SK-N-SH treated with all-trans-retinoic acid at 6 μM for 48 hours (cell line): Measurements from ENCODE around the gene CYBA.
A peak's percentile ranks its signal among the peaks of the same experiment; 100 is the strongest.

Experiments
- ATAC-seq: fragments of 200-7000 bp; cut with Tn5 transposase; 3 replicates; pipeline ENCODE4 v1.9.1; 2020; ENCODE audit warnings: mild to moderate bottlenecking, moderate library complexity
- ARNTL ChIP-seq: fragments of 450-650 bp; formaldehyde crosslinking; IDR thresholded peaks from 2 replicates; pipeline ENCODE4 v1.5.0; 2020; ENCODE audit warnings: low read depth, mild to moderate bottlenecking, moderate library complexity, borderline replicate concordance
- BACH2 ChIP-seq: fragments of 250-450 bp; sonication (Bioruptor Pico); IDR thresholded peaks from 2 replicates; pipeline ENCODE4 v1.9.0; 2021; ENCODE audit warnings: mild to moderate bottlenecking, borderline replicate concordance
- CREB5 ChIP-seq: fragments of 250-450 bp; sonication (Bioruptor Pico); IDR thresholded peaks from 2 replicates; pipeline ENCODE4 v1.5.1; 2020; ENCODE audit warnings: low read depth, mild to moderate bottlenecking, moderate library complexity
- CSDC2 ChIP-seq: fragments of 250-450 bp; sonication (Bioruptor Pico); IDR thresholded peaks from 2 replicates; pipeline ENCODE4 v1.5.0; 2020; ENCODE audit warnings: mild to moderate bottlenecking, moderate library complexity
- CSRNP3 ChIP-seq: fragments of 250-450 bp; sonication (Bioruptor Pico); IDR thresholded peaks from 2 replicates; pipeline ENCODE4 v1.5.1; 2021; ENCODE audit warnings: mild to moderate bottlenecking, moderate library complexity
- ESRRG ChIP-seq: fragments of 250-450 bp; sonication (Bioruptor Pico); IDR thresholded peaks from 2 replicates; pipeline ENCODE4 v1.6.1; 2021; ENCODE audit warnings: mild to moderate bottlenecking
- GLIS3 ChIP-seq: fragments of 250-450 bp; sonication (Bioruptor Pico); IDR thresholded peaks from 2 replicates; pipeline ENCODE4 v1.5.0; 2020; ENCODE audit warnings: mild to moderate bottlenecking, moderate library complexity
- OSR1 ChIP-seq: fragments of 250-450 bp; sonication (Bioruptor Pico); IDR thresholded peaks from 2 replicates; pipeline ENCODE4 v1.8.0; 2022; ENCODE audit warnings: moderate library complexity, mild to moderate bottlenecking, inconsistent platforms
- POU6F1 ChIP-seq: fragments of 250-450 bp; sonication (Bioruptor Pico); IDR thresholded peaks from 2 replicates; pipeline ENCODE4 v1.8.0; 2021; ENCODE audit warnings: low read depth, mild to moderate bottlenecking, moderate library complexity, borderline replicate concordance
- RARB ChIP-seq: fragments of 250-450 bp; sonication (Bioruptor Pico); IDR thresholded peaks from 2 replicates; pipeline ENCODE4 v1.8.0; 2021; ENCODE audit warnings: mild to moderate bottlenecking, moderate library complexity
- SNAI2 ChIP-seq: fragments of 250-450 bp; sonication (Bioruptor Pico); IDR thresholded peaks from 2 replicates; pipeline ENCODE4 v1.5.0; 2020; ENCODE audit warnings: mild to moderate bottlenecking, moderate library complexity
- TCF4 ChIP-seq: fragments of 250-450 bp; sonication (Bioruptor Pico); IDR thresholded peaks from 2 replicates; pipeline ENCODE4 v1.8.0; 2021; ENCODE audit warnings: mild to moderate bottlenecking, moderate library complexity, borderline replicate concordance
- TOX ChIP-seq: fragments of 250-450 bp; sonication (Bioruptor Pico); IDR thresholded peaks from 2 replicates; pipeline ENCODE4 v1.8.0; 2021; ENCODE audit warnings: mild to moderate bottlenecking, moderate library complexity, borderline replicate concordance
- TSHZ2 ChIP-seq: fragments of 250-450 bp; sonication (Bioruptor Pico); IDR thresholded peaks from 2 replicates; pipeline ENCODE4 v1.5.0; 2020; ENCODE audit warnings: mild to moderate bottlenecking, moderate library complexity
- ZC3H10 ChIP-seq: fragments of 250-450 bp; sonication (Bioruptor Pico); IDR thresholded peaks from 2 replicates; pipeline ENCODE4 v1.5.1; 2021; ENCODE audit warnings: mild to moderate bottlenecking, moderate library complexity
- ZFP3 ChIP-seq: fragments of 250-450 bp; sonication (Bioruptor Pico); IDR thresholded peaks from 2 replicates; pipeline ENCODE4 v1.5.0; 2020; ENCODE audit warnings: mild to moderate bottlenecking, moderate library complexity
- ZFP30 ChIP-seq: fragments of 450-650 bp; formaldehyde crosslinking; IDR thresholded peaks from 2 replicates; pipeline ENCODE4 v1.5.0; 2022; ENCODE audit warnings: mild to moderate bottlenecking, moderate library complexity
- ZNF565 ChIP-seq: fragments of 450-650 bp; formaldehyde crosslinking; conservative IDR thresholded peaks from 2 replicates; pipeline ENCODE4 v1.5.0; 2020; ENCODE audit warnings: low read depth, mild to moderate bottlenecking, moderate library complexity

CYBA gene

GRCh38 chr16:88651276-88651988 lies 579 bp upstream of the CYBA start (continued):
- TF ChIP-seq CSRNP3 (CRISPR knock-in tag), result no peak
- TF ChIP-seq ZFP30 (CRISPR knock-in tag), result no peak
- TF ChIP-seq TOX, result no peak
- TF ChIP-seq TSHZ2 (CRISPR knock-in tag), result no peak
- TF ChIP-seq TCF4 (CRISPR knock-in tag), result no peak
- TF ChIP-seq SNAI2 (CRISPR knock-in tag), result no peak
- TF ChIP-seq GLIS3, result no peak
- no peak for TF ChIP-seq ZNF565 (CRISPR knock-in tag)
- no peak for TF ChIP-seq OSR1 (CRISPR knock-in tag)
- TF ChIP-seq, all 23 proteins: peak for 0

GRCh38 chr16:88649924-88650748 lies 717 bp downstream of the CYBA start:
- ATAC-seq, result peak; percentile 65
- TF ChIP-seq ZC3H10 (CRISPR knock-in tag) (no peak), TCF4 (CRISPR knock-in tag) (no peak), GLIS3 (no peak), ZFP3 (CRISPR knock-in tag) (no peak), RARB (CRISPR knock-in tag) (no peak), ESRRG (CRISPR knock-in tag) (no peak), CREB5 (no peak), BACH2 (CRISPR knock-in tag) (no peak), POU6F1 (CRISPR knock-in tag) (no peak)

GRCh38 chr16:88649195-88649923 lies 1.5 kb downstream of the CYBA start:
- TF ChIP-seq ZFP30 (CRISPR knock-in tag), result no peak
- TF ChIP-seq POU6F1 (CRISPR knock-in tag), result no peak
- no peak for TF ChIP-seq TSHZ2 (CRISPR knock-in tag)
- TF ChIP-seq ZFP3 (CRISPR knock-in tag), result no peak
- TF ChIP-seq CSDC2, result no peak
- no peak for TF ChIP-seq ARNTL (CRISPR knock-in tag)
- TF ChIP-seq ZC3H10 (CRISPR knock-in tag), result no peak
- TF ChIP-seq SNAI2 (CRISPR knock-in tag), result no peak
- TF ChIP-seq BACH2 (CRISPR knock-in tag), result no peak
- TF ChIP-seq CREB5, result no peak
- no peak for ATAC-seq
